Natural killer cell (primary cell): ENCODE results near the gene PINLYP. TPM values are rescaled to one million over a fixed set of nuclear protein-coding genes. Genes with fewer than 3 reads are reported as not detected.

Experiments
- ATAC-seq, 3 donors: fragments of 150-1000 bp in 2 of 3; fragments of 200-7000 bp in 1 of 3; cut with Tn5 transposase; 1 replicate in 1 of 3; 2 replicates in 2 of 3; pipeline ENCODE4 v1.10.0; 2021; ENCODE audit warnings: mild to moderate bottlenecking in 2 of 3, moderate library complexity in 2 of 3
- DNase-seq, 2 donors: peaks; one replicate each; pipeline versions ENCODE4 v3.0.0 to v3.0.0-alpha.2; 2013 to 2021; ENCODE audit warnings: mixed read lengths in 1 of 2
- H3K27ac ChIP-seq: one replicate; pipeline ENCODE4 v1.5.1; 2013; ENCODE audit warnings: mild to moderate bottlenecking, low read length
- H3K27me3 ChIP-seq: one replicate; pipeline ENCODE4 v1.6.1; 2013; ENCODE audit warnings: low read length; ENCODE audit not compliant: control insufficient read depth, insufficient read depth
- H3K36me3 ChIP-seq: one replicate; pipeline ENCODE4 v1.6.1; 2013; ENCODE audit warnings: low read length; ENCODE audit not compliant: control insufficient read depth, insufficient read depth
- H3K4me1 ChIP-seq: one replicate; pipeline ENCODE4 v1.6.1; 2013; ENCODE audit warnings: low read length; ENCODE audit not compliant: control insufficient read depth, insufficient read depth
- H3K4me3 ChIP-seq: one replicate; pipeline ENCODE4 v1.5.1; 2013; ENCODE audit warnings: low read length
- H3K9me3 ChIP-seq: one replicate; pipeline ENCODE4 v1.6.1; 2013; ENCODE audit warnings: low read length; ENCODE audit not compliant: control insufficient read depth, insufficient read depth
- H3K27ac Mint-ChIP-seq, 2 donors: one replicate each; pipeline ENCODE4 v1.8.0; 2022; ENCODE audit warnings: mild to moderate bottlenecking in 2 of 2, mixed read lengths in 2 of 2, moderate library complexity in 1 of 2
- H3K27me3 Mint-ChIP-seq, 2 donors: one replicate each; pipeline ENCODE4 v1.8.0; 2022; ENCODE audit warnings: low read depth in 2 of 2, mixed read lengths in 2 of 2
- H3K36me3 Mint-ChIP-seq: one replicate; pipeline ENCODE4 v1.8.0; 2022; ENCODE audit warnings: mixed read lengths
- H3K4me1 Mint-ChIP-seq, 2 donors: one replicate each; pipeline ENCODE4 v1.8.0; 2022; ENCODE audit warnings: mixed read lengths in 2 of 2
- H3K4me3 Mint-ChIP-seq: one replicate; pipeline ENCODE4 v1.8.0; 2022; ENCODE audit warnings: mild to moderate bottlenecking, moderate library complexity, mixed read lengths
- H3K9me3 Mint-ChIP-seq, 2 donors: one replicate each; pipeline ENCODE4 v1.8.0; 2022; ENCODE audit warnings: mixed read lengths in 2 of 2
- WGBS: methylation state at CpG from one replicate; pipeline ENCODE4 v1.1.7; 2013; ENCODE audit warnings: missing lambda C conversion rate; ENCODE audit not compliant: insufficient coverage; 5-methylcytosine and 5-hydroxymethylcytosine counted together
- intact Hi-C: fragments of 100-400 bp; cut with micrococcal nuclease; formaldehyde crosslinking; loops from one replicate; pipeline ENCODE4 v1.14.2; 2022
- total RNA-seq, 4 donors: library from RNA; stranded (reverse); fragments of 120-200 nt in 1 of 4; gene quantifications; one replicate each; pipeline versions ENCODE4 v1.2.3 to v1.2.4, GENCODE V29; 2013 to 2022
- TF ChIP-seq, protein P1 (sequence below): fragments of 200-600 bp; IDR thresholded peaks from one replicate; pipeline ENCODE4 v1.8.0; 2022; ENCODE audit warnings: antibody characterized with exemption

PINLYP gene
- total RNA-seq, 3 donors from 2014 or later (not counting 1 experiment from before 2014, with no cell fraction given) = 1.7 to 3.0 (median 2.4) TPM

DNA sequence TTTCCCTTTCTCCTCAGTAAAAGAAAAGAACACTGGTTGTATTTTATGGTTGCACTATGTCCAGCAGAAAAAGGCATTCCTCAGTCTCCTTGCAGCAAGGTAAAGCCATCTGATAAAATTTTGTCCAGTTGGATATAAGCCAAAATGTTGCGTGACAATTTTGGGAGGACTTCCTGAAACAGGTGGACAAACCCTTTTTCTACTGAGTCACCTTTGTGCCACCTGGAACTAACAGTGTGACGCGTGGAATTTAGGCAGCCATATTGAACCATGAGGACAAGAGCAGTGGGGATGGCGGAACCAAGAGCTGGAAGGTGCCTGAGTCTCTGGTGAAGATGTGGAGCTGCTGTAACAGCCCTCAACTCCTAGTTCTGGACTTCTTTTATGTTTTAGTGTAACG is 55.9 kb downstream of the PINLYP start:
- Mint-ChIP-seq H3K36me3 (no peaks in the 10 kb centered on the region), H3K27me3 (peaks cover 9 to 22% of the 10 kb centered on the region in 2 donors), H3K9me3 (no peaks in the 10 kb centered on the region), H3K27ac (no peak overlapping the region), H3K4me3 (no peak overlapping the region), H3K4me1 (peaks cover 0 to 9% of the 10 kb centered on the region in 2 donors)
- no peaks in the 10 kb centered on the region for H3K9me3 ChIP-seq
- DNase-seq (no peak), ATAC-seq (no peak)
- H3K4me1 ChIP-seq = no peaks in the 10 kb centered on the region
- TF ChIP-seq, protein P1, sequence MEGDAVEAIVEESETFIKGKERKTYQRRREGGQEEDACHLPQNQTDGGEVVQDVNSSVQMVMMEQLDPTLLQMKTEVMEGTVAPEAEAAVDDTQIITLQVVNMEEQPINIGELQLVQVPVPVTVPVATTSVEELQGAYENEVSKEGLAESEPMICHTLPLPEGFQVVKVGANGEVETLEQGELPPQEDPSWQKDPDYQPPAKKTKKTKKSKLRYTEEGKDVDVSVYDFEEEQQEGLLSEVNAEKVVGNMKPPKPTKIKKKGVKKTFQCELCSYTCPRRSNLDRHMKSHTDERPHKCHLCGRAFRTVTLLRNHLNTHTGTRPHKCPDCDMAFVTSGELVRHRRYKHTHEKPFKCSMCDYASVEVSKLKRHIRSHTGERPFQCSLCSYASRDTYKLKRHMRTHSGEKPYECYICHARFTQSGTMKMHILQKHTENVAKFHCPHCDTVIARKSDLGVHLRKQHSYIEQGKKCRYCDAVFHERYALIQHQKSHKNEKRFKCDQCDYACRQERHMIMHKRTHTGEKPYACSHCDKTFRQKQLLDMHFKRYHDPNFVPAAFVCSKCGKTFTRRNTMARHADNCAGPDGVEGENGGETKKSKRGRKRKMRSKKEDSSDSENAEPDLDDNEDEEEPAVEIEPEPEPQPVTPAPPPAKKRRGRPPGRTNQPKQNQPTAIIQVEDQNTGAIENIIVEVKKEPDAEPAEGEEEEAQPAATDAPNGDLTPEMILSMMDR = no peak
- no peaks in the 10 kb centered on the region for H3K36me3 ChIP-seq
- intact Hi-C loops = no loop called here
- H3K27ac ChIP-seq = no peak overlapping the region
- no peak overlapping the region for H3K4me3 ChIP-seq
- H3K27me3 ChIP-seq = no peaks in the 10 kb centered on the region
- WGBS = 83% methylated on average over 5 of the region's 5 CpGs

Other genes with a start within 250 kb of the PINLYP start
- gene CD177, start 222.1 kb upstream of the PINLYP start, total RNA-seq = not detected
- gene TEX101, start 160.9 kb upstream of the PINLYP start, total RNA-seq = 1 to 10 TPM in 1 of 3 donors, not detected in 2; 1.4 TPM
- gene LYPD3, start 110.2 kb upstream of the PINLYP start, total RNA-seq = 1 to 10 TPM; 1.3 to 2.4 (median 1.7) TPM
- 10 to 100 TPM; 24.5 to 24.9 (median 24.8) TPM for gene PHLDB3, start 71.1 kb upstream of the PINLYP start, total RNA-seq
- gene ETHE1, start 48.6 kb upstream of the PINLYP start, total RNA-seq = 10 to 100 TPM; 22.0 to 25.6 (median 24.6) TPM
- 1 to 10 TPM; 1.9 to 5.4 (median 3.9) TPM for gene ZNF575, start 42.6 kb upstream of the PINLYP start, total RNA-seq
- gene XRCC1, start 274 bp upstream of the PINLYP start, total RNA-seq = 10 to 100 TPM; 33.2 to 43.9 (median 40.7) TPM
- gene IRGQ, start 20.3 kb downstream of the PINLYP start, total RNA-seq = 10 to 100 TPM; 28.5 to 43.7 (median 32.2) TPM
- 10 to 100 TPM in 1 of 3 donors, 1 to 10 TPM in 2; 4.0 to 10.4 (median 5.8) TPM for gene ZNF576, start 20.8 kb downstream of the PINLYP start, total RNA-seq
- gene SRRM5, start 36.3 kb downstream of the PINLYP start, total RNA-seq = under 1 TPM; 0.24 to 0.75 (median 0.50) TPM
- gene ZNF428, start 43.8 kb downstream of the PINLYP start, total RNA-seq = 10 to 100 TPM; 36.3 to 50.5 (median 37.6) TPM
- gene CADM4, start 64.0 kb downstream of the PINLYP start, total RNA-seq = under 1 TPM in 2 of 3 donors, not detected in 1; 0.19 to 0.38 TPM
- 100 to 1,000 TPM in 1 of 3 donors, 10 to 100 TPM in 2; 44.5 to 141 (median 55.5) TPM for gene PLAUR, start 94.4 kb downstream of the PINLYP start, total RNA-seq
- gene IRGC, start 140.3 kb downstream of the PINLYP start, total RNA-seq = not detected
- 10 to 100 TPM; 23.3 to 37.4 (median 28.3) TPM for gene SMG9, start 179.2 kb downstream of the PINLYP start, total RNA-seq
- gene KCNN4, start 205.2 kb downstream of the PINLYP start, total RNA-seq = 1 to 10 TPM in 2 of 3 donors, under 1 TPM in 1; 0.72 to 7.1 (median 1.4) TPM
- not detected for gene LYPD5, start 226.6 kb downstream of the PINLYP start, total RNA-seq